ENCODE data around the gene ECE1.

ECE1 gene

DNA sequence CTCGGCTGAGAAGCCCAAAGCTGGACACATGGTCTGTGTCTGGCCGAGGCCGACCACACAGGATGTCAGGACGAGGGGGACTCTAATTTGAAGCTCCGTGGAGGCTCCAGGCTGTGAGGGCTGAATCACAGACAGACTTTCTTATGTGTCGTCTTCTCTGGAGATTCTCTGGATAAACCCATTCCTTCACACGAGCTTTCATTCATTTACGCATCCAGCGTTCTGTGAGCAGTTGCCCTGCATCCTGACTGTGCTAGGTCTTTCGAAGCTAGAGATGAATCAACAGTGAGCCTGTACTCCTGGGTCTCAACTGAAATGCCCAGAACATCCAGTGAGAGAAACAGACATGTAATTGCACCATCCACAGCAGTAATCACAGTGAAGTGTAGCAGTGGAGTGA, 49.6 kb downstream of the ECE1 start:
- TF ChIP-seq SPI1 (IDR thresholded peaks at IDR 0.05; ENCODE audit: borderline replicate concordance, low read depth) (no peak), GABPA (IDR thresholded peaks at IDR 0.05; ENCODE audit: low read depth) (no peak)
- TF ChIP-seq, protein P1, sequence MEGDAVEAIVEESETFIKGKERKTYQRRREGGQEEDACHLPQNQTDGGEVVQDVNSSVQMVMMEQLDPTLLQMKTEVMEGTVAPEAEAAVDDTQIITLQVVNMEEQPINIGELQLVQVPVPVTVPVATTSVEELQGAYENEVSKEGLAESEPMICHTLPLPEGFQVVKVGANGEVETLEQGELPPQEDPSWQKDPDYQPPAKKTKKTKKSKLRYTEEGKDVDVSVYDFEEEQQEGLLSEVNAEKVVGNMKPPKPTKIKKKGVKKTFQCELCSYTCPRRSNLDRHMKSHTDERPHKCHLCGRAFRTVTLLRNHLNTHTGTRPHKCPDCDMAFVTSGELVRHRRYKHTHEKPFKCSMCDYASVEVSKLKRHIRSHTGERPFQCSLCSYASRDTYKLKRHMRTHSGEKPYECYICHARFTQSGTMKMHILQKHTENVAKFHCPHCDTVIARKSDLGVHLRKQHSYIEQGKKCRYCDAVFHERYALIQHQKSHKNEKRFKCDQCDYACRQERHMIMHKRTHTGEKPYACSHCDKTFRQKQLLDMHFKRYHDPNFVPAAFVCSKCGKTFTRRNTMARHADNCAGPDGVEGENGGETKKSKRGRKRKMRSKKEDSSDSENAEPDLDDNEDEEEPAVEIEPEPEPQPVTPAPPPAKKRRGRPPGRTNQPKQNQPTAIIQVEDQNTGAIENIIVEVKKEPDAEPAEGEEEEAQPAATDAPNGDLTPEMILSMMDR (IDR thresholded peaks at IDR 0.05; ENCODE audit: insufficient read depth, low read length): no peak
- TF ChIP-seq, protein P2, sequence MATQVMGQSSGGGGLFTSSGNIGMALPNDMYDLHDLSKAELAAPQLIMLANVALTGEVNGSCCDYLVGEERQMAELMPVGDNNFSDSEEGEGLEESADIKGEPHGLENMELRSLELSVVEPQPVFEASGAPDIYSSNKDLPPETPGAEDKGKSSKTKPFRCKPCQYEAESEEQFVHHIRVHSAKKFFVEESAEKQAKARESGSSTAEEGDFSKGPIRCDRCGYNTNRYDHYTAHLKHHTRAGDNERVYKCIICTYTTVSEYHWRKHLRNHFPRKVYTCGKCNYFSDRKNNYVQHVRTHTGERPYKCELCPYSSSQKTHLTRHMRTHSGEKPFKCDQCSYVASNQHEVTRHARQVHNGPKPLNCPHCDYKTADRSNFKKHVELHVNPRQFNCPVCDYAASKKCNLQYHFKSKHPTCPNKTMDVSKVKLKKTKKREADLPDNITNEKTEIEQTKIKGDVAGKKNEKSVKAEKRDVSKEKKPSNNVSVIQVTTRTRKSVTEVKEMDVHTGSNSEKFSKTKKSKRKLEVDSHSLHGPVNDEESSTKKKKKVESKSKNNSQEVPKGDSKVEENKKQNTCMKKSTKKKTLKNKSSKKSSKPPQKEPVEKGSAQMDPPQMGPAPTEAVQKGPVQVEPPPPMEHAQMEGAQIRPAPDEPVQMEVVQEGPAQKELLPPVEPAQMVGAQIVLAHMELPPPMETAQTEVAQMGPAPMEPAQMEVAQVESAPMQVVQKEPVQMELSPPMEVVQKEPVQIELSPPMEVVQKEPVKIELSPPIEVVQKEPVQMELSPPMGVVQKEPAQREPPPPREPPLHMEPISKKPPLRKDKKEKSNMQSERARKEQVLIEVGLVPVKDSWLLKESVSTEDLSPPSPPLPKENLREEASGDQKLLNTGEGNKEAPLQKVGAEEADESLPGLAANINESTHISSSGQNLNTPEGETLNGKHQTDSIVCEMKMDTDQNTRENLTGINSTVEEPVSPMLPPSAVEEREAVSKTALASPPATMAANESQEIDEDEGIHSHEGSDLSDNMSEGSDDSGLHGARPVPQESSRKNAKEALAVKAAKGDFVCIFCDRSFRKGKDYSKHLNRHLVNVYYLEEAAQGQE (IDR thresholded peaks at IDR 0.05; ENCODE audit: insufficient replicate concordance, low read depth): no peak
- DNase-seq (ENCODE audit: low read depth in 1 of 2, low spot score in 1 of 2): no peak
- no peak overlapping the region for H3K4me3 ChIP-seq (replicated peaks; ENCODE audit: insufficient read depth, low read length)
- H3K27me3 ChIP-seq (ENCODE audit: insufficient read depth, poor library complexity, severe bottlenecking): no peaks in the 10 kb centered on the region
- H3K27ac ChIP-seq (replicated peaks): no peak overlapping the region

DNA sequence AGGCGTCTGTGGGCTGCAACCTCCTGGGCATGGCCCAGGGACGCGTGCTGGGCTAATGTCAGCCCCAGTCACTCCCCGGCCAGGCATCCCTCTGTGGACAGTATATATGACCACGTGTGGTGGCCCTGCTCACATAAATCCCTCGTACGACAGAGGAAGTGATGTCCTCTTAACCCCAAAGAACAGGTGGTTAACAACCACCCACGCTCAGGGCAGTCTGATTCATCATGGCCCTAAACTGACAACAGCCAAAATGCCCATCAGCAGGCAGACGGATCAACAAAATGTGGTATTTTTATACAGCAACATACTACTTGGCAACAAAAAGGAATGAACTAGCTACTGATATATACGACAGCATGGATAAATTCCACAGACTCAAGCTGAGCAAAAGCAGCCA, 51.0 kb downstream of the ECE1 start:
- Histone ChIP-seq H3K27me3 (ENCODE audit: insufficient read depth, poor library complexity, severe bottlenecking) (peaks cover 3% of the 10 kb centered on the region), H3K4me3 (replicated peaks; ENCODE audit: insufficient read depth, low read length) (no peak overlapping the region), H3K27ac (replicated peaks) (no peak overlapping the region)
- DNase-seq (ENCODE audit: low read depth in 1 of 2, low spot score in 1 of 2): no peak
- TF ChIP-seq, protein P1 (IDR thresholded peaks at IDR 0.05; ENCODE audit: insufficient read depth, low read length): no peak
- no peak for TF ChIP-seq SPI1 (IDR thresholded peaks at IDR 0.05; ENCODE audit: borderline replicate concordance, low read depth)
- TF ChIP-seq, protein P2 (IDR thresholded peaks at IDR 0.05; ENCODE audit: insufficient replicate concordance, low read depth): no peak
- no peak for TF ChIP-seq GABPA (IDR thresholded peaks at IDR 0.05; ENCODE audit: low read depth)
- no peak for TF ChIP-seq POLR2AphosphoS5 (IDR thresholded peaks at IDR 0.05; ENCODE audit: low read depth)

DNA sequence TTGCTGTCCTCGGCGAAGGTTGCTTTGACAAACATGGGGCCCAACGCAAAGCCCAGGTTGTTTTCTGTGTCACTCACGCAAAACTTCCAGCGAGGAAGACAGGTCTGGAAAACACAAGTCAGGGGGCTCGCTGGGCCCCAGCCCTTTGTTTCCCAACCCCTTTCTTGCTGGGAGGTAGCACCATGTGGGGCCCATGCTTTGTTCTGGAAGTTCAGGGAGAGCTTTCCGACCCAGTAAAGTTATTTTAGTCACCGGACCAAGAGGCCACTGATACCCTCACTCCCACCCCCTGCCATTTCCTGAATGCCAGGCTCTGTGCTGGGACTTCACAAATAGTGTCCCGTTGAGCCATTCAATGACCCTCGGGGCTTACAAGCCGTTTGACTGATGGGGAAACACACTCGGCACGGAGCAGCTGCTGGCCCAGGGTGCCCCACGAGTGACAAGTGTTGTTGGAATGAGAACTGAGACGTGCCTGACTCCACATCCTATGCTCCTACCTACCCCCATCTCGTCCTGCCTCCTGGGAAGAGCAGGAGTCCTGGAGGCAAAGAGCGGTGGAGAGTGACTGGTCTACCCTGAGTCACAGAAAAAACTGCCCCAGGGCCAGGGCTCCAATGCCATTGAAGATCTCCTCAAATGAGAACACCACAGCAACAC, 52.0 kb downstream of the ECE1 start:
- no peak overlapping the region for H3K4me3 ChIP-seq (replicated peaks; ENCODE audit: insufficient read depth, low read length)
- H3K27ac ChIP-seq (replicated peaks): no peak overlapping the region
- TF ChIP-seq, protein P2 (IDR thresholded peaks at IDR 0.05; ENCODE audit: insufficient replicate concordance, low read depth): no peak
- TF ChIP-seq, protein P1 (IDR thresholded peaks at IDR 0.05; ENCODE audit: insufficient read depth, low read length): no peak
- TF ChIP-seq POLR2AphosphoS5 (IDR thresholded peaks at IDR 0.05; ENCODE audit: low read depth): no peak
- no peak for TF ChIP-seq SPI1 (IDR thresholded peaks at IDR 0.05; ENCODE audit: borderline replicate concordance, low read depth)
- no peak for TF ChIP-seq GABPA (IDR thresholded peaks at IDR 0.05; ENCODE audit: low read depth)
- DNase-seq (ENCODE audit: low read depth in 1 of 2, low spot score in 1 of 2): no peak
- H3K27me3 ChIP-seq (ENCODE audit: insufficient read depth, poor library complexity, severe bottlenecking): peaks cover 3% of the 10 kb centered on the region

Data from HL-60 (cell line).